CD1c-positive myeloid dendritic cell (primary cell): ENCODE results near the gene RNF215.
"Not testable (repeated sequence)": the region's sequence is repeated elsewhere in the genome, so short reads cannot be mapped to it uniquely, and the experiment has no call there.

Source experiments
- DNase-seq: peaks from one replicate; pipeline ENCODE4 v3.0.0-alpha.2; 2016; ENCODE audit errors: extremely low spot score

The RNF215 gene

GRCh38 chr22:30361916-30362650 is 25.1 kb downstream of the RNF215 start:
- no peak for DNase-seq

DNA sequence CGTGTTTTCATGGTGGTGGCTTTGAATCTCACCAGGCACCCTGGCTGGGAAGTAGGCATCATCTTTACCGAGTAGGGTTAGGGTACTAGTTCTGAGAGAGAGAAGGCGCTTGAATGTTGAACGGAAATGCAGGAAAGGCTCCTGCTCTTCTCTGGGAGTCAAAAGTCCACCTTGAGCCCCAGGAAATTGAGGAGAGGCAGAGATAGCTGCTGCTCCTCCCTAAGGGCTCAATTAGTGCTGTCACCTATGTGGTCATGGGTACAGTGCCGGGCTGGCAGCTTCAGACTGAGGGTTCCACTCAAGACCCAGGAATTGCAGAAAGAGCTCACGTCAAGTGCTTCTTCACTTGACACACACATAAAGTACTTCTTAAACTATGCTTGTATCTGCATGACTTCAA is 28.7 kb downstream of the RNF215 start:
- no peak for DNase-seq

GRCh38 chr22:30357650-30358215 is 29.5 kb downstream of the RNF215 start:
- no peak for DNase-seq

DNA sequence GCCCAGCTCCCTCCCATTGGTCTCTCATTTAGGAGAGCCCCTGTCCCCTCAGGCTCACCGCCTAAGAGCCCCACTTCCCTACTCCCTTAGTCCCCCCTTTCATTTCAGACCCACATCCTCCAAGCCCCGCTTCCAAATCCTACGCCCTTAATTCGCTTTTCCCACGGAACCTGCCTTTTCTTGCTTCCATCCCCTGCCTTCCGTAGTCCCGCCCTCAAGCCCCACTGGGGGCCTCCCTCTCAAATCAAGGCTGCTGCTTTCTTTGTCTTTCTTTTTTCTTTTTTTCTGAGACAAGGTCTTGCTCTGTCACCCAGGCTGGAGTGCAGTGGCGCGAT is 30.0 kb downstream of the RNF215 start:
- DNase-seq = no peak

DNA sequence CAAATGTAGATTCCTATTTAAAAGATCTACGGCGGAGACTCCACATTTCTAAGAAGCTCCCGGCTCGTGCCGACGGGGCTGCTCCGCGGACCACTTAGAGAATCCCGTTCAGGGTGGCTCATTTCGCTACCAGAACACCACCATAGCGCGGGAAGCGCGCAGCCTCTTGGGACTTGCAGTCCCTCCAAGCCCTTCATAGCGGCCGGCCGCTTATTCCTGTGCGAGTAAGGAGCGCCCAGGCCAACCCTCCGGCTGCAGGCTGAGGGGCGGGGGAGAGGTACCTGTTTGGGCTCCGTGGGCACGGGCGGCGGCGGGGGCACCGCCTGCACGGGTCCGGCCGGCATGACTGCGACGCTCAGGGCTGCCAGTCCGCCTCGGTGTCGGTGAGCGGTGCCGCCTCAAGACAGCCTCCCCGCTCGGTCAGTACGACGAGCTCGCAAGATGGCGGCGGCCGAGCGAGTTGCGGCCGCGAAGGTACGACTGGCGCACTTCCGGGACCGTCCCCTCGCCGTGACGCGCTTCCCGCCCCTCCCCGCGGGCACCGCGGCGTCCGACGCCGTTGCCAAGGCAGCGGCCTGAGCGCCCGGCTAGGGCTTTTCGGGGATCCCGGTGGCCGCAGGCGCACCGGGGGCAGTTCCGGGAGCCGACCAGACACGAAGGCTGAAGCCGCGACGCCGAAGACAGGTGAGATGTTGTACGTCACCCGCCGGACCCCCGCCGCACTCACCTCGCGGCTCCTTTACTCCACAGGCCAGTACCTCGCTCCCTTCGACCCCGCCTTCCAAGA is 30.6 kb downstream of the RNF215 start, which contains the start of the genes CCDC157 and SF3A1:
Gene CCDC157, plus strand, starts transcription at position 559 of the 787 bp plus-strand sequence. CDS start 8,994 bp downstream, outside the sequence.
Gene SF3A1, minus strand, starts transcription at position 446 of the 787 bp plus-strand sequence. Its CDS starts 102 bp downstream, at position 344.
- peak; percentile 96 for DNase-seq

GRCh38 chr22:30354644-30355043 is 32.6 kb downstream of the RNF215 start:
- DNase-seq = no peak

DNA sequence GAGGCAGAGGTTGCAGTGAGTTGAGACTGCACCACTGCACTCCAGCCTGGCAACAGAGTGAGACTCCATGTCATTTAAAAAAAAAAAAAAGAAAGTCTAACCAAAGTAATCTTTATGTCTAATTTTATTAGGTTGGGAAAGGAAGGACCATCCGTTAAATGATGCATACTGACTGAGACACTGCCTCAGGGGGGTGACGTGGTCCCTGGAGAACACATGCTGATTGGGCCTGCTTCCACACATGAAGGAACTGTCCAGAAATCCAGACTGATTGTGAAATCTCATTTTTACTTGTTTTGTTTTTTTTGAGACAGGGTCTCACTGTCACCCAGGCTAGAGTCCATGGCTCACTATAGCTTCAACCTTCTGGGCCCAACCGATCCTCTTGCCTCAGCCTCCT is 36.0 kb downstream of the RNF215 start:
- no peak for DNase-seq

- DNase-seq = no peak
Measured at GRCh38 chr22:30348809-30349208, 38.4 kb downstream of the RNF215 start.

DNA sequence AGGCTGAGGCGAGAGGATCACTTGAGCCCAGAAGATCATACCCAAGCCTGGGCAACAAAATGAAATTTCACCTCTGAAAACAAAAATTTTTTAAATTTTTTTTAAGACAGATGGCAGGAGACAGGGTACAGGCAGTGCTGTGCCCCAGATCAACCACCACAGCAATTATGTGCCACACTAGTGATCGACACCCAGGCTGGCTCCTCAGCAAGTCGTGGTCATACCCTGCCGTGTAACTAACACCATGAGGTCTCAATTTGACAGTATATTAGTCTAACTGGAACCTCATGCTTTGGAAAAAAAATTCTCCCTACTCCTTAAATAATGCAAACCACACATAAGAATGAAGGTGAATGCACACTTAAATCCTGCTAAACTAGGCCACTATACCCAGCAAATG is 38.8 kb downstream of the RNF215 start:
- no peak for DNase-seq

GRCh38 chr22:30347255-30347892 is 39.8 kb downstream of the RNF215 start:
- no peak for DNase-seq

DNA sequence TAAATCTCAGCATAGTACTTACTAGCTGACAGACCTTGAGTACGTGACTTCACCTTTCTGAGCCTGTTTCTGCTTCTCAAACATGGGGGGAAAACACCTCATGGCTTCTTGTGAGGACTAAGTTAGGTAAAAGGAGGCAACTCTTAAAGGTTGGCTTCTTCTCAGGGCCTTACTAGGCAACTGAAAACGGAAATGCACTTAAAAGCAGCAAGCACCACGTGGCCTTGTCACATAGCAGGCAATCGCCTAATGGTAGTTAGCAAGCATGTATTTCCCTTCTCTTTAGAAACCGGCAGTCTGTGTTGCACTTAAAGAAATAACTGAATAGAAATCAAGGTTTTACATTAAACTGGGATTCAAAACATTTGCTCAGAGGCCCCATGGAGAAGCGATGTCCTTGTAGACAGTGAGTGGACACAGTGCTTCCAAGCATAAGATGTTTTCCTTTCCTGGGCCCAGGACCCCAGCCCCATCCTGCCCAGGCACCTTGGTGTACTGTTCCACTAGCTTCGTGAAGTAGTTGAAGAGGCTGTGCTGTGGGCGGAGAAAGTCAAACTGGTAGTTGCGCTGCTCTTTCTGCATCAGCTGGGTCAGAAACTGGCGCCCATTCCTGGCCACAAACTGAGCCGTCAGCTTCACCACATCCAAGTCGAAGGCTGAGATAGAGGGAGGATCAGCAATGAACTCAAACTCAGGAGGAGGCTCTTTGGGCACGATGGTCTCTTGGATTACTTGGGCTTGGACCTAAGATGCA is 42.6 kb downstream of the RNF215 start:
- DNase-seq = no peak

- DNase-seq = no peak
Measured at GRCh38 chr22:30340911-30341685, 46.1 kb downstream of the RNF215 start.

GRCh38 chr22:30338802-30339201 is 48.4 kb downstream of the RNF215 start:
- DNase-seq = no peak

DNA sequence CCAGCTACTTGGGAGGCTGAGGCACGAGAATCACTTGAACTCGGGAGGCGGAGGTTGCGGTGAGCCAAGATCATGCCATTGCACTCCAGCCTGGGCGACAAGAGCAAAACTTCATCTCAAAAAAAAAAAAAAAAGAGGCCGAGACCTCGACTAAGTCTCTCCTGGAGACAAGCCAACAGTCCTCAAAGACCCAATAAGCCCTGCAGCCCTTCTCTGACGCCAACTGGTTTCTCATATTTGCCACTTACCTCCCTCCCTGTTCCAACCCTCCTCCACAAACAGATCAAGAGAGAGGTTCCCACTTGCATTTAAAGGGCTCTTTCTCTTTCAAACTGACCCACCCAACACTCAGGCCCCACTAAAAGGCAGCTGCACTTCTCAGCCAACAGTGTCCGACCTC is 48.9 kb downstream of the RNF215 start:
- not testable (repeated sequence) for DNase-seq

DNA sequence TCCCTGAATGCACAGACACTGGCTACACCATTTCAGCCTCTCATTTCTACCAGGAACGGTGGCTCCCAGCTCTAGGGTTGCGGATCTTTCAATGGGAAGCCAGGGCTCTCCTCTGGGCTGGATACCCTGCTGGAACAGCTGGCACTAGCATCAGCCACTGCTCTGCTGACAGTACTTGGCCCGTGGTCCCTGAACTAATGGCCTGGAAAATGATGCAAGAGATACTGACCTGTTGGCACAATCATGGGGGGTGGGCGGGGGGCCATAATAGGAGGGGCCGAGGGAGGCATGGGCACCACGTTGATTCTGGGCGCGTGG is 49.8 kb downstream of the RNF215 start:
- DNase-seq = no peak

- no peak for DNase-seq
Measured at GRCh38 chr22:30336752-30337460, 50.3 kb downstream of the RNF215 start.

DNA sequence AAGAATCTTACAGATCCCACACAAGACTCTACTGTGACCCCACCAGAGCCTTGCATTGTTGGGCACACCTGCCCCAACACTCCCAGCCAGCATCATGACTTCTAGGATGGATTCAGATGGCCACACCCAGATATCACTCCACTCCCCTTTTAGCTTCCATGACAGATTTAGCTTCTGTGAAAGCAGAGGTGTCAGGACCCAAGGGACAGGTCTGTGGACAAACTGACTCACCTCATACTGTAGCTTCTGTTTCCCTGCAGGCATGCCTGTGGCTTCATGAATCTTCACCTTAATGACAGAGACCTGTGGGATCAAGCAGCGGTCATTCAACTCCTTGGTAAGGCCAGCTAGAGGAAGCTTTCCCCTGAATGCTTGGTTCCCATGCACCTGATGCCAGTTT is 52.0 kb downstream of the RNF215 start:
- DNase-seq = no peak

DNA sequence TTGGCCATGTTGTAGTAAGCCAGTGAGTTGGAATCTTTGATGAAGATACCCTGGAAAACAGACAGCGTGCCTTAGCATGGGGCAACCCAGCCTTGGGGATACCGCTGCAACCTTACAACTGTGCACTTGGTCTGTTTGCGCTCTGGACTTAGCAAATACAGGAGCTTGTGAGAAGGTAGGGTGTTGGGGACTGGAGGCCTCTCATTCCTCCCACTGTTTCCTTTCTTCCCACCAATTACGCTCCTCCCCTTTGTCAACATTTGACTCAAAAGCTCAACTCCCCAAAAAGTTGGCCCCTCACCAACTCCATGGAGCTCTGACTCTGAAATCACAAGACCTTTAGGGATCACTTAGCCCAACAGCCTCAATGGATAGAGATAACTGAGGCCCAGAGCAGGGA is 52.6 kb downstream of the RNF215 start:
- DNase-seq = no peak

- DNase-seq = no peak
Measured at GRCh38 chr22:30333707-30334087, 53.5 kb downstream of the RNF215 start.

GRCh38 chr22:30332994-30333706 is 54.1 kb downstream of the RNF215 start:
- no peak for DNase-seq
